ENCODE measurements around the gene PTPRG. TPM values are rescaled to one million over a fixed set of nuclear protein-coding genes. Genes with fewer than 3 reads are reported as not detected.

The PTPRG gene
- total RNA-seq, 2 donors from 2014 or later: 76.5 to 108 TPM

DNA sequence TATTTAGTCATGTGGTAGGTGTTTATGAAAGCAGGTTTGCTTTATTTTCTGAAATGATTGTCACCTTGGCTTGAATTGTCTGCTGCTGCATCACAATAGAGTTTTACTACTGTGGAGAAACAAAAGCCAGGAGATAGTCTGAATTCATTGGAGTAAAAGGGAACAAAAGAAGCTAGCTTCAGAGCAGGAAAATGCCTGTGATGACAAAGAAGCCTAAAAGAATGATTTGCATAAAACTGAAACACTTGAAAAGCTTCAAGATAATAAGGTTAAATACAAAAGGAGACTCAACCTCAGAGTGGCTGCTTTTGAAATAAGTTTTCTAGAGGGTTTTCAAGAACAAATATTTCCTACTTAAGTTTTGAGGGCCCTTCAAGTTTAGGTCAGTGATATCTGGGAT, 138.3 kb downstream of the PTPRG start:
- peaks cover 60% of the 10 kb centered on the region for H3K4me1 Mint-ChIP-seq
- H3K27ac ChIP-seq (ENCODE audit: low read depth, low read length): peak overlapping the region; percentile 47

DNA sequence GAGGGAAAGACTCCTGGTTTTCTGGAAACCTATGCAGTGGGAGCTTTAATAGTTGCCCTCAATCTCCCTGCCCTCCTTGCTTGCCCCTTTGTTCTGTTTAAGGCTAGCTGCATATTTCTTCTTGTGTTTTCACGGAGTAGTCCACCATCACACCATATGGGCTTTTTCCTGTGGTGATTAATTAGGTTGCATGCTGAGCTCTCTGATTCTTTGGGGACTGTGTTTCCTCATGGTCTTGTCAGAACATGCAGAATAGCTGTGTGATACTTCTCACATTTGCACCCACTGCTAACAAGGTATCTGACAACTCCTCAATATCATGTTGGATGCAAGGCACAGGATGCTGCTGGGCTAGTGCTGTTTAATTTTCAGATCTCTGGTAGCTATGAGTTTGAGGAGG, 139.6 kb downstream of the PTPRG start:
- Mint-ChIP-seq H3K27ac (peak overlapping the region; percentile 27), H3K27me3 (ENCODE audit: insufficient read depth) (no peaks in the 10 kb centered on the region), H3K4me1 (peaks cover 69% of the 10 kb centered on the region), H3K4me3 (no peak overlapping the region), H3K36me3 (ENCODE audit: low read depth) (peaks cover 3% of the 10 kb centered on the region), H3K9me3 (no peaks in the 10 kb centered on the region)
- no peaks in the 10 kb centered on the region for H3K36me3 ChIP-seq (ENCODE audit: control insufficient read depth, insufficient read depth, low read length)
- no peak overlapping the region for H3K9ac ChIP-seq (ENCODE audit: extremely low read depth, low read length, poor library complexity, severe bottlenecking)
- TF ChIP-seq, protein P1, sequence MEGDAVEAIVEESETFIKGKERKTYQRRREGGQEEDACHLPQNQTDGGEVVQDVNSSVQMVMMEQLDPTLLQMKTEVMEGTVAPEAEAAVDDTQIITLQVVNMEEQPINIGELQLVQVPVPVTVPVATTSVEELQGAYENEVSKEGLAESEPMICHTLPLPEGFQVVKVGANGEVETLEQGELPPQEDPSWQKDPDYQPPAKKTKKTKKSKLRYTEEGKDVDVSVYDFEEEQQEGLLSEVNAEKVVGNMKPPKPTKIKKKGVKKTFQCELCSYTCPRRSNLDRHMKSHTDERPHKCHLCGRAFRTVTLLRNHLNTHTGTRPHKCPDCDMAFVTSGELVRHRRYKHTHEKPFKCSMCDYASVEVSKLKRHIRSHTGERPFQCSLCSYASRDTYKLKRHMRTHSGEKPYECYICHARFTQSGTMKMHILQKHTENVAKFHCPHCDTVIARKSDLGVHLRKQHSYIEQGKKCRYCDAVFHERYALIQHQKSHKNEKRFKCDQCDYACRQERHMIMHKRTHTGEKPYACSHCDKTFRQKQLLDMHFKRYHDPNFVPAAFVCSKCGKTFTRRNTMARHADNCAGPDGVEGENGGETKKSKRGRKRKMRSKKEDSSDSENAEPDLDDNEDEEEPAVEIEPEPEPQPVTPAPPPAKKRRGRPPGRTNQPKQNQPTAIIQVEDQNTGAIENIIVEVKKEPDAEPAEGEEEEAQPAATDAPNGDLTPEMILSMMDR (conservative IDR thresholded peaks at IDR 0.05): no peak
- no peaks in the 10 kb centered on the region for H3K9me3 ChIP-seq (ENCODE audit: control insufficient read depth, low read length)
- peak overlapping the region; percentile 76 for H3K27ac ChIP-seq (ENCODE audit: low read depth, low read length)
- H3K4me1 ChIP-seq (ENCODE audit: control insufficient read depth, insufficient read depth, low read length): peaks cover 28% of the 10 kb centered on the region
- DNase-seq: no peak
- WGBS, 2 experiments (ENCODE audit: insufficient coverage in 1 of 2, insufficient read length in 1 of 2): 17% methylated on average over 1 of the region's 1 CpG; no CpG with 5 or more reads in 1 of the 2 experiments
- no peak overlapping the region for H3K4me3 ChIP-seq (ENCODE audit: low read length)
- no peaks in the 10 kb centered on the region for H3K27me3 ChIP-seq (ENCODE audit: control insufficient read depth, insufficient read depth, low read length, poor library complexity, severe bottlenecking)

More for the DNA sequence above, 138.3 kb downstream of the PTPRG start:
- H3K4me1 ChIP-seq (ENCODE audit: control insufficient read depth, insufficient read depth, low read length): peaks cover 23% of the 10 kb centered on the region
- H3K9ac ChIP-seq (ENCODE audit: extremely low read depth, low read length, poor library complexity, severe bottlenecking): no peak overlapping the region
- TF ChIP-seq, protein P1 (conservative IDR thresholded peaks at IDR 0.05): no peak
- H3K4me3 Mint-ChIP-seq: no peak overlapping the region
- H3K27me3 Mint-ChIP-seq (ENCODE audit: insufficient read depth): no peaks in the 10 kb centered on the region
- no peak for DNase-seq
- no peaks in the 10 kb centered on the region for H3K27me3 ChIP-seq (ENCODE audit: control insufficient read depth, insufficient read depth, low read length, poor library complexity, severe bottlenecking)
- no peaks in the 10 kb centered on the region for H3K9me3 Mint-ChIP-seq
- no peaks in the 10 kb centered on the region for H3K36me3 ChIP-seq (ENCODE audit: control insufficient read depth, insufficient read depth, low read length)
- H3K9me3 ChIP-seq (ENCODE audit: control insufficient read depth, low read length): no peaks in the 10 kb centered on the region
- peaks cover 3% of the 10 kb centered on the region for H3K36me3 Mint-ChIP-seq (ENCODE audit: low read depth)
- H3K4me3 ChIP-seq (ENCODE audit: low read length): no peak overlapping the region
- H3K27ac Mint-ChIP-seq: peak overlapping the region; percentile 91

DNA sequence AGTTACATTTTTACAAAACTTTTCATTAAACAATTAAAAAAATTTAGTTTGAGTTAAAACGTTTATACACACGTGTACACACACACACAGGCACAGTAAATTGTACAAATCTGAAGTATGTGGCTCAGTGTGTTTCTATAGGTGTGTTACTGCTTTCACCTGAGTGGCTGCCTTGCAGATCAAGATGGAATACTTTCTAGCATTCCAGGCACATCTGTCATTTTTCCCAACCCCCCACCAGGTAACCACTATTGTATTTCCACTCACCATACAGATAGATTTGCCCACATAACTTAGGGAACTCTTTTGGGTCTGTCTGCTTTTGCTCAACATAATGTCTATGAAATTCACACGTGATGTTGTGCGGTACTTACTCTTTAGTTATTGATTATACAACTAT, 141.1 kb downstream of the PTPRG start:
- Mint-ChIP-seq H3K27ac (peak overlapping the region; percentile 20), H3K4me3 (no peak overlapping the region), H3K9me3 (no peaks in the 10 kb centered on the region), H3K4me1 (peaks cover 62% of the 10 kb centered on the region), H3K27me3 (ENCODE audit: insufficient read depth) (no peaks in the 10 kb centered on the region), H3K36me3 (ENCODE audit: low read depth) (peaks cover 3% of the 10 kb centered on the region)
- no peaks in the 10 kb centered on the region for H3K9me3 ChIP-seq (ENCODE audit: control insufficient read depth, low read length)
- no peak overlapping the region for H3K27ac ChIP-seq (ENCODE audit: low read depth, low read length)
- TF ChIP-seq, protein P1 (conservative IDR thresholded peaks at IDR 0.05): no peak
- H3K4me3 ChIP-seq (ENCODE audit: low read length): no peak overlapping the region
- no peaks in the 10 kb centered on the region for H3K36me3 ChIP-seq (ENCODE audit: control insufficient read depth, insufficient read depth, low read length)
- no peak overlapping the region for H3K9ac ChIP-seq (ENCODE audit: extremely low read depth, low read length, poor library complexity, severe bottlenecking)
- DNase-seq: no peak
- H3K27me3 ChIP-seq (ENCODE audit: control insufficient read depth, insufficient read depth, low read length, poor library complexity, severe bottlenecking): no peaks in the 10 kb centered on the region
- H3K4me1 ChIP-seq (ENCODE audit: control insufficient read depth, insufficient read depth, low read length): peaks cover 22% of the 10 kb centered on the region
- 81 to 92% methylated on average over 2 to 4 of the region's 4 CpGs for WGBS, 2 experiments (ENCODE audit: insufficient coverage in 1 of 2, insufficient read length in 1 of 2)
